GM18520 (cell line): ENCODE measurements around the gene KCNQ5.

Experiments used
- ATAC-seq: cut with Tn5 transposase; IDR thresholded peaks from one replicate; pipeline ENCODE4 v1.9.1; 2021; ENCODE audit not compliant: unreplicated experiment

KCNQ5 gene

DNA sequence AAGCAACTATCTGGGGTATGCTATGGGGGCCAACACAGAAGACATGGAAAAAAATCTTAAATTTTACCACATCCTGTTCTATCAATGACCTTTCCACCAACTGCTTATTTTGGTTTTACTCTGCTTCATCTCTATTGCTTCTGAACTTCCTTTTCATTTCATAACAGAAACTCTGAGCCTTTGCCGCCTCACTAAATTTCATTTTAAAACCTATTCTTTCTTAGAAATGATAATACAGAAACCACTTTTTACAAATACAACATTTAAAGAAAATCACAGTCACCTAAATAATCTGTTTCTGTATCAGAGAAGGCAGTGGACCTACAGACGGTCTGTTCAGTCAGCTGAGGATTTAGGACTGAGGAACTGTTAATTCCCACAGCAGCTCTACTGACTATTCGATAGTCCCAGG, 117.5 kb downstream of the KCNQ5 start:
- peak; percentile 28 for ATAC-seq

DNA sequence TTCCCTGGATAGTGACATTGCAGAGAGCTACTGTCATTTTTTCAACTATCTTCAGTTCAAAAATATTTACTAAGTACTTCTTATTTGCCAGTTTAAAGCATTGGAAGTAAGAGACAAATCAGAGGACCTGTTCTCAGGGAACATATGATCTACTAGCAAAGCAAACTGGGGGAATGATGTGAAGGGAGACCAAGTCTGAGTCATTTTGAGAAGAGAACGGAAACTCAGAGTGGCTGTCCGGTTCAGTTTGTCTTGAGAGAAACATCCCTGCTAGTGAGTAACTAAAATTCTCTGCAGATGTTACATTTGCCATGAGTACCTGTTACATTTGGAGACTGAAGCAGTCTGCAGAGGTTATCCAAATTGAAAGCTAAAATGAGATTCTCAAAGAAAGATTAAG, 118.3 kb downstream of the KCNQ5 start:
- ATAC-seq: peak; percentile 73

DNA sequence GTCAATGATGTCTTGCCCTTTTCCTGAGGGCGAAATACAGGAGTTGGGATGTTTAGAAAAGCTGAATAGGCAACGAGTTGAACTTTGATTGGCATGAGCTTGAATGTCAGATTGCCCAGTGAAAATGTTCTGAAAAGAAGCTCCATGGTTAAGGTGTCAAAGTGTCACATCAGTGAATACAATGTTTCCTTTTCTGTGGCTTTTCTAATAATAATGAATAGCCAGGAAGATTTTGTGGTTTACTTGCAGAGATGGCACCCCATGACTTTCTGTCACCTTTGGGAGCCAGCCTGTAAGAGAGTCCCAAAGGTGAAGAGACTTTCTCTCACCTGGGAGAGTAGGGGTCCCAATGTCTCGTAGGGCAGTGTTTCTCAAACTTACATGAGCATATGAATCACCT, 119.2 kb downstream of the KCNQ5 start:
- ATAC-seq: peak; percentile 26

DNA sequence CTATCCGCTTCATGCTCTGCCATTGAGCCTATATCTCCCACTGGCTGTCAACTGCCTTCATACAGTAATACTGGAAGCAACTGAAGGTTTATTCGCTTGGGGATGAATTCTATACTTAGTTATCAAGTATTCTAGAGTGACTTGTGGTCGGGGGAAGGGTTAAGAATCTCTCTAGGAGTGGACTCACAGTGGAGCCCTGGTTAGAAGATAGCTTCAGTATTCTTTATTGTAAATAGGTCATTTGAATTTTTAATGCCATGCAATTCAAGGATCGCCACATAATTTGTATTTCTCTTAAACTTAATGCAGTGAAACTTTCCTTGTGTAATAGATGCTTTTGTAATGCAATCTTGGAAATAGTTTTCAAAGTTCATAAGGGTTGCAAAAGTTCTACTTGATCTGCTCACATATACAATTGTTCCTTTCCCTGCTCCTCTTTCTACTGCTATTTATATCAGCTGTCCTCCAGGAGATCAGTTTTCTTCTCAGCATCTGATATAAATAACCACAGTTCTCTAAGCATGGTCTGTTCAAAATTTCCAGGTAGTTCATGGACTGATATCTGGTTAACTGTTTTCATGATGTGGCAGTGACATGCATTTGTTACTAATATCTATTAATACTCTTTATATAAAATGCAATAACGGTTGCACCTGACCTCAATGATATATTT, 120.3 kb downstream of the KCNQ5 start:
- ATAC-seq: no peak

DNA sequence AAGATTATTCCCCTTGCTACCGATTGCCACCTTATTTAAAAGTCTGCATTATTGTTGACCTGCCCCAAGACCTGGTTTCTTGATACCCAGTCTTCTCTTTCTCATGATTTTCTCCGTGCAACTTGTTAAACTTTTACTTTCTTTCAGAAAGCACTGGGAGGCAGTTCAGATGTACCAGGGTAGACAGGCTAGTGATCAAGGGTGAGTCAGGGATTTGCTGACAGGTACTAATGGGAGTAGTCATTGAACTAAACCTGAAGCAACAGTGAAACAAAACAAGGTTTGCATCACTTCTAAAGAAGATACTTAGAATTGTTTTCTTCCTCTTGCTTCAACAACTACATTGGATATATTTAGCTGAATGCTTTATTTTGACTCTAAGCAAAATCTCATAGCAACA, 124.4 kb downstream of the KCNQ5 start:
- ATAC-seq: no peak

DNA sequence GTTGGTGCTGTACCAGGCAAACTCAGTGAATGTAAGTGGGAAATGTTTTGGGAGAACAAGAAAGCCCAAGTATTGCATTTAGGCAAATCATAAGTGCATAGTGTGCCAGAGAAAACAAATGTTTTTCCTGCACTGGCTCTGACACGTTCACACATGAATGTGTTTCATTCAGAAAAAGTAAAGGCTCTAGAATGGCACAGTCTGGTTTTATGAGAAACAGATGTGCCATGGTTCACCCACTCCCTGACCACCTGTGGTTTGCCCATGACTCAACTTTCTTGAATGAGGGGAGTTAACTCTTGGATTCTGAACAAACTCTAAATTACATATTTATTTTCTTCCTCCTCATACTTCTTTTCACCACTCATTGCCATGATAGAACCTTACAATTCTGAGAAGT, 126.9 kb downstream of the KCNQ5 start:
- peak; percentile 80 for ATAC-seq

DNA sequence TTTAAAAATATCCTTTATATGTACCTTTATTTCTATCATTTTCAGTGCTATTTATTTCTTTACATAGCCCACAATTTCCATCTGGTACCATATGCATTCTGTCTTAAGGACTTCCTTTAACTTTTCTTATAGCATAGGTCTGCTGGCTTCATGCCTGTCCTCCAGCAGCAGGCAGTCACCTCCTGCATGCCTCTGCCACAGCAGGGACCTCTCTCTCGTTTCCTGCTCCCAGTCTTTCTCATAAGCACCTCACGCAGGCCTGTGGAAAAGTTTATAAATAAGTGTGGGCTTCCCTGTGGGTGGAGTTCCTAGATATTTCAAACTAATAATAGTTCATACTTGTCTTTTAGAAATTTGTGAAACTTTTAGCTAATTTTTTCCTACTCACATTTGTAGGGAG, 133.9 kb downstream of the KCNQ5 start:
- ATAC-seq: no peak

DNA sequence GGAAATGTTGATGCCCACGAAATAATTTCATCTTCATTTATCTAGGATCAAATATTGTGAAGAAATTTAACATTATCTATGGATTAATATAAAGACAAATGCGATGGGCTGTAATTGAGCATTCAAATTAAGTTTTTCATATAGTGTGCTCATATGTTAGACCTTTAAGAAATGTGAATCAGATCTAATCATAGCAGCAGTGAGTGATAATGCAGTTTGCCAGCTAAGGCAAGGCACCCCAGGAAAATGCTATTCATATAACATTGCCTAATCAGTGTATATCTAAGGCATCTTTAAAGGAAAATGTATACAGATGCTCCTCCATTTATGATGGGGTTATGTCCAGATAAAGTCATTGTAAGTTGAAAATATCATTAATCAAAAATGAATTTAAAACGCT, 135.2 kb downstream of the KCNQ5 start:
- no peak for ATAC-seq

DNA sequence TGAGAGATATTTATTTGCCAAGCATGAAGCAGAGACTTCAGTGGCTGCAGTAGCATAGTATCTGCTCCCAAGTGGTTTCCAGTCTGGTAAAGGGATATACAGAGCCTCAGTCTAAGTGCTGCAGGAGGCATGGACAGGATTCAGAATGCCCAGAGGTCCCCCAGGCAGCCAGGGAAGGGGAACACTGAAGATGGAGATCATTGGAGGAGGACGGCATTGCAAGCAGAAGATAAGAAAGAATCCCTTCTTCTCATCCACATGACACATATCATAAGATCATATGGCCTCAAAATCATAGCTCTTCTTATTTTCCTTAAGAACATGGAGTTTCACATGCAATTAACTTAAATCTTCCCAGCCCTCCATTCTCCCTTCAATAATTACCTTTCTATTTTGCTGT, 136.1 kb downstream of the KCNQ5 start:
- ATAC-seq: no peak

DNA sequence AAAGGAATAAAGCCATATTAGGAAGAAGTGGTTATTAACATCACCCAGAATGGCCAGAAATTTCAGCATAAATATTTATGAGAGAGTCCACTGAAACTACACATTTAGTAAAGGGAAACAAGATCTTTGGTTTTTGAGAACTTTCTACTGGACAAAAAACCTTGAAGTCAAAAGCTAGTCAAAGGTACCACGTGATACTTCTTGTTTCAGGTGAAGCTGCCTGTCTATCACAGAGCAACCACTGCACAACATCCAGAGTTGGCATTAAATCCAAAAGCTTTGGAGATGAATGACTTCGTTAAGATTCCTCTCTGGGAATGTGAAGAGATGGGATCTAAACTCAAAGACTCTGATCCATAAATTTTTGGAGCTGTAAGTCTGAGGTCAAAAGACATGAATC, 137.0 kb downstream of the KCNQ5 start:
- ATAC-seq: no peak

DNA sequence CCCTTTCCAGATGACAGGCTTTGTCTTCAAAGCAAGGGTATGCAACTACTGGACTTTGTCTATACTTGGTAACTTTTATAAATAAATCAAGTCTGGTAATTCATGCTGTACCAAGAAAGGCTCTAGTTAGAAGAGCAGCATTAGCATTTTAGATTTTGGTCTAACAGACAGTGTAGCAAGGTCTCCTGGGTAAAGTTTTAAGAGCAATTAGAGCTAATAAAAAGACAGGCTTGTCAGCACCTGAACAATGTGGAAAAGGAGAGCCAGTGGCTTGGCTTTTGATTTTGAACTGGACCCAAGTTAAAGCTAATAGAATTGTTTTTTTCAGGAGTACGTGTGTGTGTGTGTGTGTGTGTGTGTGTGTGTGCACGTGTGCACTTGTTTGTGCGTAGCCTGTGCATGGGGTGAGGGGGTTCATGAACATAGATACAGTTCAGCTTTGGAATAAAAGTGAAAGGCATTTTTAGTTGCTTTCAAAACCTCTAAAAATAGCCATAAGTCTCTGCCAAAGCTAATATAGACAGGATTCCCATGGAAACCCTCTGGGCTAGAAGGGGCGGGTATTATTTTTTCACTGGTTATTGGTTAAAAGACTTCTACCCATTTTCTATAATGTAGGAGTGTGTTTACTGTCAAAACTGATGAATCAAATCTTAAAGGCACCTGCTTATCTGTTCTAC, 138.4 kb downstream of the KCNQ5 start:
- no peak for ATAC-seq

DNA sequence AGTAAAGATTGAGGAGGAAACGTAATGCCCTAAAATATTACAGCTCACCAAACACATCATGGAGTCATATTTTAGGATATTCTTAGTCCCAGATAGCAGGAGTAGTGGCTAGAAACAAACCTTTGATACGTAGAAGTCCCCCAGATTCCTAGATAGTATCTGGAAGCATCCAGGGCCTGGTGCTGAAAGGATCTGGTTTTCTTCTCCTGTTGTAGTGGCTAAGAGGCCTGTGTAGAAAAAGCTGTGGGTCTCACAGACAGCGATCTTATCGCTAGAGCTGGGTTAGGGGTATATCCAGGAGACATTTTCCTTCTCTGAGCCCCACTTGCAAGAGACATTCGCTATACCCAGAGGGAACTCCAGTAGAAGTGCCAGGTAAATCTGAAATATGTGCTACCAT, 139.9 kb downstream of the KCNQ5 start:
- no peak for ATAC-seq

DNA sequence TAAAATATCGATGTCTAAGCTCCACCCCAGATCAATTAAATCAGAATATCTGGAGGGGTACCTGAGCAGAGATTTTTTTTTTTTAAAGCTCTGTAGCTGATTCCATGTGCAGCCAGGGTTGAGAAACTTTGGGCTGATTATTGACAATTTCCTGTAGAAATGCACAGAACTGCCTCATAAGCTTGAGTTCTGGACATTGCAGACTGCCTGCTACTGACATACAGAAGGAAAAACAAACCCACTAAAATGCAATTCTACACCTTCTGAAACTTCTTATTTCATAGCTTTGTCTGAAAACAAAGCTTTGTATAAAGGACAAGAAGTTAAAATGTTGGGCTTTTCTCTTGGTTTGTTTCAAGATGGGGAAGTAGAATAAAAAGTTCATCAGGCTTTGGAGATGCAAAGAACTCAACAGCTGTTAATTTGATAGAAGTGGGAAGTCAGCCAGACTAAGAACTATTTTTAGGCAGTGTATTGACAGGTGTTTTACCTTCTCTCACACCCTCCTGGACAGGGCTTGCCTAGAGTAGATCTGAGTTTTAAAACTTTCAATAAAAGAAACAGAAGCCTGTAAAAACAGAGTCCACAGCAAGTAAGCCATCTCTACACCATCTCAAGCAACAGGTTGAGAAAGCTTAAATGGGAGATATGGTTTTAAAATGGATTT, 147.7 kb downstream of the KCNQ5 start:
- ATAC-seq: no peak

DNA sequence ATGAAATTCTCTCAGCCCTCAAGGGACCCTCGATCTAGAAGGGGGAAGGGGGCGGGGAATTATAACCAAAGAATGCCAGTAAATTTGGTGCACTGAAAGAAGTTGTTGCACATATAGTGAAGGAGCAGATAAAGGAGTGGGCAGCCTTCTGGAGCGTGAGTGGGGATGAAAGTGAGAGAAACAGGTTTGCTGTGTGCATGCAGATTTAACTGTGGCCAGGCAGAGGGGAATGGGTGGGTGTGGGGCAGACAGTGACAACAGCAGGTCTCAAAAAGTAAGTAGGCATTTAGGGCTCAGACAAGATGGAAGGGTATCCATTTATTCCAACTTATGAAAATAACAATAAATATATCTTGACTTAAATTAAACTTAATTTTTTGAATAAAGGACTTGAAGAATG, 149.1 kb downstream of the KCNQ5 start:
- ATAC-seq: no peak

DNA sequence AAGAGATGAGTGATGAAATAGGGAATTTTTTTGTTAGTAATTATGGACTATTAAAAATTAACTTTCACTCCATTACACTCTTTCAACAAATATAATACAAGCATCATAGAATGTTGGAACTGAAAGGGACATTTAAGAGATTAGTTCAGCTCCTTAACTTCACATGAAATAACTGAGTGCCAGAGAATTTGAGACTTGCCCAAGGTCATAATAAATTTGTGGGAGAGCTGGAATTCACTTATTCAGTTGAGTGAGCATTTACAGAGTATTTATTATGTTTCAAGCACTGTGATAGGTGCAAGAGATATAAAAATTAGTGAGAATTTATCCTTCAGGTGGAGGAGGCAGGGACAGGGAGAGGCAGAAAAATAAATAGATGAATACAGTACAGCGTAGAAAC, 154.6 kb downstream of the KCNQ5 start:
- ATAC-seq: no peak

DNA sequence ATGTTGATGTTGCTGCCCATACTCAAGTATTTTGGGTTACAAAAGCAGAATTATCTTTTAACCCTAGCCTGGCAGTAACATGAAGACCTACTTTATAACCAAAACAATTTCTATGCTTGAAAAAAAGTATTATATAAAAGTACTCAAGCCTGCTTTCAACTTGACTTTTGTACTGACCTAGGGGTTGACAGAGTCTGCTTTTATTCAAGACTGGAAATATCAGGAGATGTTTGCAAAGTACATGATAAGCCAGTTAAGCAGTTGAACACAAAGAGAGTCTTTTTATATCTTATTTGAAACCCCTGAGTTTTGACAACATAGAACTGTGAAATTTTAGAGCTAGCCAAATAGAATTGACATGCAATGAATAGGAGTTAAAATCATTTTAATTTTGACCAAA, 159.8 kb downstream of the KCNQ5 start:
- ATAC-seq: no peak

DNA sequence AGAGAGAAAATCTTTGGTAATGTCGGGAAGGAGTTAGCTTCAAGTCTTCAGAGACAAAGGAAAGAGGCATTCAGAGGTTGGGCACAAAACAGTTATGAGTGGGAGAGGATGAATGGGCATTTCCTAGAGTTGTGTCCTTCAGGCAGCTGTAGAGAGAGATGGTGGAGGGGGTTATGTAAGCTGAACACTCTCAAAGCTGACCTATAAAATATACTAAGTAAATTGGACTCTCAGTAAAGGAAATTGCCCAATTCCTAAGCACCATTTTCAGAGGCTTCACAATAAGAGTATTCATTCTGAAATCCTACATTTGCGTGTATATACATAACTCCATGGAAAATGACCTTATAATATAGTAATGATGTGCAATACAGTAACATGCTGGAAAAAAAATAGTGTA, 161.2 kb downstream of the KCNQ5 start:
- ATAC-seq: no peak

DNA sequence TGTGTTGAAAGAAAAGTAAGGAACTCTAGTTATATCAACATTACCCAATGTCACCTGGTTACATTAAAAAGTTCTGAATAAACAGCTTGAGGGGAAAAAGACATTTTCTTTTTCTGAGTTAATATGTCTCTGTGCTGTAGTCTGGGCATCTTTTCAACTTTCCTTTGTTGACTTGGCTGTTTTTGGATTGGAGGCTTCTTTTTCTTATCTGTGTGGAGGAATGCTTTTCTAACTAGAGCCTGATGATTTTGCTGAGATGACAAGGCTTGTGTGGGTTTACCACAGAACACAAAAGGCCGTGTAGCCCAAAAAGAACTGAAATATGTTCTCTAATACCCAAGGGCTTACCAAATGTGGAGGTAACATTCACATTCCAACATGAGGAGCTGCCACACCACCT, 161.8 kb downstream of the KCNQ5 start:
- ATAC-seq: no peak

DNA sequence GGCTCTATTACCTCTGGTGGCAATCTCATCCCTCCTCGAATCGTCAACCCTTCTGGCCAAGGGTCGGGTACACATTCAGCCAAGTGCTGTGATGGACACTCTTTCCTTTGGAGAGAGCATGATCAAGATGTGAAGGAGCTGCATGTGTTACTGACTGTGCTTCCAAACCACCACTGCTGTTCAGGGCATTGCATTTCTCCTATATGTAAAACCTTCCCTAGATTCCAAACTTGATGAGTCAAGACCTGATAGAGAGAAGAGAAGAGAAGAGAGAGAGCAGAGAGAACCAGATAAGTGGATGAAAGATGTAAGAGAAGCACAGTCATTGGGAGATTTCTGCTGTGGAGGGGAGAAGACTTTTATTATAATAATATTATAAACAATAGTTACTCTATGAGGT, 162.2 kb downstream of the KCNQ5 start:
- no peak for ATAC-seq

DNA sequence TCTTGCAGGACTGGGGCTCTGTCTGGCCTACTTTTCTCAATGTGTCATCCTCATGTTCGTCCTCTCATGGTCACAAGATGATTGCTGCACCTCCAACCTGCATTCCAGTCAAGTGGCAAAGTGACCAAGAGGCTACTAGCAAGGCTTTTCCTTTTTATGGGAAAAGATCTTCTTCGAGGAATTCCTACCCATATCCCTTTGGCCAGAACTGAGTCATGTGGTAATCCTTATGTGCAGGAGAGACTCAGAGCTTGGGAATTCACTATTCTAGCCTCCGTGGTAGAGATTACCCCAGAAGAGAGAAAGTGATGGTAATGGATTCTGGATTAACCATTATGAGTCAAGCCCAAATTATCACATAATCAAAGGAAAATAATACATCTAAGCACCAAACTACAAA, 162.7 kb downstream of the KCNQ5 start:
- no peak for ATAC-seq

DNA sequence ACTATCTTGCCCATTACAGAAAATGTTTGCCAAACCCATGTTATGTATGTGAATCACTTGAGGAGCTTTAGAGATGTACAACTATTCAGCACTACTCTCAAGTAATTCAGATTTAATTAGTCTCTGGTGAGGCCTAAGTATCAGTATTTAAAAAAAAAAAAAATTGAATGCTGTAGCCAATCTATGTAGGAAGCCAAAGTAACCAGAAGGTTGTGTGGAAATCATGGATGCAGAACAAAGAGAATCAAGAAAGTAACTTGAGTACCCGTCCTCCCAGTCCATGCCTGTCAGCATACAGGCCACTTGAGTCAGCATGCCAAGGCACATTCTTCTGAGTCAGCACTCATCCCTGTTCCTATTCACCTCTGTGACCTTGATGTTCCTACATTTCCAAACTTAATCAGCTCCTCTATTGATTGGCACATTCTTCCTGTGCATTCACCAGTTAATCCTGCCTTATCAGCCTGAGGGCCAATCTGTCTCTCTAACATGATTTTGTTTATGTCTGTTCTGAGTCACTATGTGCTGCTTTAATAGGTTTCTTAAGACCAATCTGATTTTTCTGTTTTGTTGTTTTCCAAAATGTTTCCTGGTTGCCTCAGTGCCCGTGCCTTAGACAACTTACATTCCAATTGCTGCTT, 165.6 kb downstream of the KCNQ5 start:
- ATAC-seq: no peak

DNA sequence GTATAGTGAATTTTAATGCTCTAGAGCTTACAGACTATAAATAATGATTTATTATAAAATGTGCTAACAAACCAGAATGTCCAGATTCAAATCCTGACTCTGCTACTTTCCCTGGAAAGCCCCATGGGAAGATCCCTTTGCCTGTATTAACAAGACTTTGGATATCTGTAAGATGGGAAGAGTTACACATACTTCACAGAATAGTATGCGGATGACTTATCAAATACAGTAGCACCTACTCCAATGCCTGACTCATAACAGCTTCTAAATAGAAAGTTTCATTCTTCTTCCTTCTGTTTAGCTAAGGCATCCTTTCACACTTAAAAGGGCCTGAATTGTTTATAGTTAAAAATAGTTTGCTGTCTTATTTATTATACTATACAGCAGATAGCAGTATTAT, 166.3 kb downstream of the KCNQ5 start:
- ATAC-seq: no peak
